Measurements from ENCODE around the gene ALDH18A1.
A peak's percentile ranks its signal among the peaks of the same experiment; 100 is the strongest.

Gene ALDH18A1

GRCh38 chr10:95579835-95580535, 76.5 kb downstream of the ALDH18A1 start:
- DNase-seq: no peak

- no peak for DNase-seq
Measured at GRCh38 chr10:95579292-95579691, 77.2 kb downstream of the ALDH18A1 start.

GRCh38 chr10:95578619-95579018, 77.9 kb downstream of the ALDH18A1 start:
- DNase-seq: no peak

GRCh38 chr10:95574649-95575365, 81.7 kb downstream of the ALDH18A1 start:
- peak in 3 of 58 donors; percentile 2 to 40 (median 26) for DNase-seq

GRCh38 chr10:95573964-95574604, 82.4 kb downstream of the ALDH18A1 start:
- no peak for DNase-seq

GRCh38 chr10:95573527-95573926, 83.0 kb downstream of the ALDH18A1 start:
- no peak for DNase-seq

GRCh38 chr10:95572131-95572820, 84.2 kb downstream of the ALDH18A1 start:
- DNase-seq: peak in 1 of 58 donors; percentile 2

GRCh38 chr10:95571390-95571789, 85.1 kb downstream of the ALDH18A1 start:
- peak in 2 of 58 donors; percentile 2 to 22 for DNase-seq

GRCh38 chr10:95569368-95569767, 87.1 kb downstream of the ALDH18A1 start:
- DNase-seq: no peak

GRCh38 chr10:95567903-95568630, 88.4 kb downstream of the ALDH18A1 start:
- DNase-seq: no peak

- DNase-seq: no peak
Measured at GRCh38 chr10:95566136-95566535, 90.4 kb downstream of the ALDH18A1 start.

GRCh38 chr10:95565336-95565735, 91.2 kb downstream of the ALDH18A1 start:
- no peak for DNase-seq

- no peak for DNase-seq
Measured at GRCh38 chr10:95564291-95564690, 92.2 kb downstream of the ALDH18A1 start.

- DNase-seq: peak in 1 of 58 donors; percentile 4
Measured at GRCh38 chr10:95562341-95562965, 94.1 kb downstream of the ALDH18A1 start.

- no peak for DNase-seq
Measured at GRCh38 chr10:95561864-95562177, 94.7 kb downstream of the ALDH18A1 start.

- DNase-seq: peak; percentile 60 to 98 (median 94)
Measured at GRCh38 chr10:95561177-95561863, 95.2 kb downstream of the ALDH18A1 start, which contains the start of gene SORBS1. Gene SORBS1 (minus strand): TSS chr10:95561371. CDS start chr10:95441135, 120,236 bp downstream.

GRCh38 chr10:95560278-95561176, 96.0 kb downstream of the ALDH18A1 start:
- DNase-seq: peak in 39 of 58 donors; percentile 17 to 69 (median 35)

GRCh38 chr10:95559896-95560277, 96.6 kb downstream of the ALDH18A1 start:
- peak in 1 of 58 donors; percentile 55 for DNase-seq

- DNase-seq: peak in 4 of 58 donors; percentile 8 to 37 (median 24)
Measured at GRCh38 chr10:95559471-95559870, 97.0 kb downstream of the ALDH18A1 start.

Measured in anterior cingulate cortex (tissue), 58 donors.